WTC11 (cell line): ENCODE results near the gene ENTPD8. TPM values are rescaled to one million over a fixed set of nuclear protein-coding genes. Genes with fewer than 3 reads are reported as not detected.

Experiments
- ATAC-seq: fragments of 200-7000 bp; cut with Tn5 transposase; 2 replicates; pipeline ENCODE4 v1.10.0; 2021; ENCODE audit warnings: mild to moderate bottlenecking, moderate library complexity
- CTCF ChIA-PET: fragments of 300-600 bp; sonication (Branson Sonifier 250); formaldehyde crosslinking; loops from one replicate; lab custom pipeline; 2021; ENCODE audit warnings: antibody characterized with exemption; lab: Charles Lee
- POLR2A ChIA-PET: fragments of 350-600 bp; sonication (Branson Sonifier 250); formaldehyde crosslinking; loops from one replicate; lab custom pipeline; 2021; ENCODE audit warnings: antibody characterized with exemption; lab: Charles Lee
- DNase-seq: peaks from one replicate; pipeline ENCODE4 v3.0.0; 2021; ENCODE audit warnings: low spot score
- H3K27ac Mint-ChIP-seq: 2 replicates; pipeline ENCODE4 v1.8.0; 2021; ENCODE audit warnings: mixed read lengths
- H3K27me3 Mint-ChIP-seq: 2 replicates; pipeline ENCODE4 v1.8.0; 2021; ENCODE audit warnings: low read depth, mild to moderate bottlenecking, moderate library complexity, mixed read lengths
- H3K36me3 Mint-ChIP-seq: 2 replicates; pipeline ENCODE4 v1.8.0; 2021; ENCODE audit warnings: mixed read lengths
- H3K4me1 Mint-ChIP-seq: 2 replicates; pipeline ENCODE4 v1.8.0; 2022; ENCODE audit warnings: mixed read lengths
- H3K4me3 Mint-ChIP-seq: 2 replicates; pipeline ENCODE4 v1.8.0; 2021; ENCODE audit warnings: mild to moderate bottlenecking, moderate library complexity, mixed read lengths
- H3K9me3 Mint-ChIP-seq: 2 replicates; pipeline ENCODE4 v1.8.0; 2021; ENCODE audit warnings: mixed read lengths
- ATF3 ChIP-seq: sonication (generic); formaldehyde crosslinking; conservative IDR thresholded peaks from 2 replicates; pipeline ENCODE4 v1.8.1; 2022; ENCODE audit warnings: mild to moderate bottlenecking, missing genetic modification reagents
- CDX4 ChIP-seq: fragments of 250-450 bp; sonication (Bioruptor Pico); IDR thresholded peaks from 2 replicates; pipeline ENCODE4 v1.9.0; 2021; ENCODE audit warnings: moderate library complexity, mild to moderate bottlenecking, inconsistent platforms, borderline replicate concordance
- E2F4 ChIP-seq: sonication (generic); formaldehyde crosslinking; IDR thresholded peaks from 2 replicates; pipeline ENCODE4 v1.8.1; 2022; ENCODE audit warnings: low read depth, mild to moderate bottlenecking, moderate library complexity, missing genetic modification reagents, borderline replicate concordance
- EMX1 ChIP-seq: fragments of 250-450 bp; sonication (Bioruptor Pico); IDR thresholded peaks from 2 replicates; pipeline ENCODE4 v1.8.0; 2021; ENCODE audit warnings: mild to moderate bottlenecking
- GRHL2 ChIP-seq: fragments of 250-450 bp; sonication (Bioruptor Pico); IDR thresholded peaks from 2 replicates; pipeline ENCODE4 v1.8.0; 2022; ENCODE audit warnings: mild to moderate bottlenecking, moderate library complexity; ENCODE audit not compliant: insufficient replicate concordance, severe bottlenecking
- SMAD4 ChIP-seq: sonication (generic); formaldehyde crosslinking; IDR thresholded peaks from 2 replicates; pipeline ENCODE4 v1.8.0; 2022; ENCODE audit warnings: mild to moderate bottlenecking, missing genetic modification reagents
- TP53 ChIP-seq: sonication (generic); formaldehyde crosslinking; IDR thresholded peaks from 2 replicates; pipeline ENCODE4 v1.8.1; 2023; ENCODE audit warnings: mild to moderate bottlenecking, missing genetic modification reagents
- ZBTB21 ChIP-seq: sonication (generic); formaldehyde crosslinking; IDR thresholded peaks from 2 replicates; pipeline ENCODE4 v1.8.1; 2023; ENCODE audit warnings: mild to moderate bottlenecking, missing genetic modification reagents, borderline replicate concordance
- ZBTB43 ChIP-seq: sonication (generic); formaldehyde crosslinking; IDR thresholded peaks from 2 replicates; pipeline ENCODE4 v1.8.1; 2023; ENCODE audit warnings: mild to moderate bottlenecking, missing genetic modification reagents
- ZNF232 ChIP-seq: sonication (generic); formaldehyde crosslinking; IDR thresholded peaks from 2 replicates; pipeline ENCODE4 v1.8.0; 2022; ENCODE audit warnings: mild to moderate bottlenecking, missing genetic modification reagents
- ZNF317 ChIP-seq: sonication (generic); formaldehyde crosslinking; IDR thresholded peaks from 2 replicates; pipeline ENCODE4 v1.8.1; 2023; ENCODE audit warnings: low read depth, mild to moderate bottlenecking, moderate library complexity, missing genetic modification reagents, borderline replicate concordance
- ZNF416 ChIP-seq: fragments of 250-450 bp; sonication (Bioruptor Pico); IDR thresholded peaks from 2 replicates; pipeline ENCODE4 v1.9.0; 2021; ENCODE audit warnings: mild to moderate bottlenecking, inconsistent platforms
- total RNA-seq: library from RNA; stranded (reverse); gene quantifications from 3 replicates; pipeline ENCODE4 v1.2.3, GENCODE V29; 2021
- TF ChIP-seq, protein P1 (sequence below): sonication (generic); formaldehyde crosslinking; IDR thresholded peaks from 2 replicates; pipeline ENCODE4 v1.8.0; 2023; ENCODE audit warnings: mild to moderate bottlenecking, missing genetic modification reagents

The ENTPD8 gene
- total RNA-seq, 1 experiment from 2014 or later = 2.3 TPM

DNA sequence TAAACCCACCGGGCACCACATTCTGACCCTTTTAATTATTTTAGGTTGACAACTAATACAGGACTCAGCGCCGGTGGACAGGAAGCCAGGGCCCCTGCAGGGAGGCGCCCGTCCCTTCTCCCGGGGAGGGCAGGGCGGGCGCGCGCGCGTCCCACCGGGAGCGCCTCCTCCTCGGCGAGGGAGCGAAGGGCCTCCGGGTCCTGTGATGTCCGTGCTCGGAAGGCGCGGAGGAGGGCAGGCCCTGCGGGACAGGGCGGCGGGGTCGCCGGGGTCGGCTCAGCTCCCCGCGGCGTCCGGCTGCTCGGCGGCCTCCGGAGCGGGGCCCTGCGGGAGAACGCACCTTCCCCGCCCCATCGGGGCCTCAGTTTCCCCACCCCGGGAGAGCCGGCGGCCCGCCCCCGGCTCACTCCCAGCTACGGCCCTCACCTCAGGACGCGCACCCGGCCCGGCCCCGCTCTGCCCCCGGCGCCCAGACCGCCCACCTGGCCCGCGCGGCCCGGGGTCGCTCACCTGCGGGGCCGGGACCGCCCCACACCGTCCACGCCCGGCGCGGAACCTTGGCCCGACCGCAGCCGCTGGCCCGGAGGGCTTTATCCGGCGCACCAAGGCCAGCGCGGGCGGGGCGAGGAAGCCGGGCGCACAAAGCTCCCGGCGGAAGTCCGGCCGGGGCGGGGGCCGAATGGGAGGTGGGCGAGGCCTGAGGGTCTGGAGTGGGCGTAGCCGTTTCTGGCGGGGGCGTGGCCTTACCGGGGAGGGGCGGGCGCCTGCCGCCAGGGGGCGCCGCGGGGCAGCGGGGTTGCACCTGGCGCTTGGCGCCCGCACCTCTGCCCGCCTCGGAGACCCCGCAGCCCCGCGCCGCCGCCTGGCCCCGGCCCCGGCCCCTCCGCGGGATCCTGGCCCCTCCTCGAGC lies 18.3 kb downstream of the ENTPD8 start, which contains the start of the genes EXD3 and NOXA1 (continued):
- no peak for TF ChIP-seq EMX1 (CRISPR knock-in tag)
- no peak for TF ChIP-seq SMAD4 (CRISPR knock-in tag)

DNA sequence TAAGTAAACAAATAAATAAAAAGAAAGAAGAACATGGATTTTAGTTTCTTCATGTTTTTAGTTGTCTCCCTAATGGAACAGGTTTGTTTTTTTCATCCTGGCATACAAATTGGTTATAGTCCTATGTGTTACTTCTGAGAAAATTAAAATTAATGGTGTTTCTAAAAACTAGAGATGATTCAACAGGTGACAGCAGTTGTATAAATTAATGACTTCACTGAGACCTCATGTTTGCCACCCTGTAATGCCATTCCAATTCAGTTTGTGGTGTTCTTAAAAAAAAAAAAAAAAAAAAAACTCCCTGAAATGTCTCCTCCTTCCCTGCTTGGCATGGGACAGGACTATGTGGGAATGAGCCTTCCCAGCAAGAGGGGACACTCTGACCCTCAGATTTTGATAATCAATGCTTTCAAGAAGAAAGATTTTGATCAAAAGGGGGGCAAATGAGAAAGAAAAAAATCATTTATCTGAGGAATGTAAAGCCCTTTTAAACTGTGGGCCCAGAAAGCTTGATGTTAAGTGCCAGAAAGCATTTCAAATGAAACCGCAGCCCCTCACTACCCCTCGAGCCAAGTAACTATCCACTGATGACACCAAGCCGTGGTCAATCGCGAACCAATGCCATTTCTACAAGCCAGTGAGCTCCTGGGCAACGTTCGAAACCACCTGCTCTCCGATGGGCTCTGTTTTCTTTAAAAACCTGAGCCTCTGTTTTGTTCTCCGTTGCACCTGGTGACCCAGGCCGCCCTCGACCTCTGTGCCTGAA lies 19.1 kb downstream of the ENTPD8 start:
- ATAC-seq (no peak), DNase-seq (no peak)
- Mint-ChIP-seq H3K27ac (0 out of 2 replicates have a peak overlapping the region, but pooled peaks have one; percentile 78), H3K36me3 (no peaks in the 10 kb centered on the region), H3K4me1 (peaks cover 7% of the 10 kb centered on the region), H3K4me3 (peak overlapping the region; percentile 88), H3K9me3 (no peaks in the 10 kb centered on the region), H3K27me3 (no peaks in the 10 kb centered on the region; the same call in 1 of the 2 replicates)
- ChIA-PET CTCF (interaction anchor here (0.5 to 2.5 kb wide), 19 partner anchors 9 to 430 kb away, joined by 3 to 38 read pairs (median 11); partner anchors contain the start of genes ENTPD8, NRARP, NSMF and PAXX), POLR2A (interaction anchor here (1.8 kb wide), 1 partner anchor 32 kb away, joined by 11 read pairs; no protein-coding TSS in a partner anchor)
- TF ChIP-seq ZNF416 = no peak
- no peak for TF ChIP-seq ZNF232 (CRISPR knock-in tag)
- no peak for TF ChIP-seq TP53 (CRISPR knock-in tag)
- TF ChIP-seq, protein P1, sequence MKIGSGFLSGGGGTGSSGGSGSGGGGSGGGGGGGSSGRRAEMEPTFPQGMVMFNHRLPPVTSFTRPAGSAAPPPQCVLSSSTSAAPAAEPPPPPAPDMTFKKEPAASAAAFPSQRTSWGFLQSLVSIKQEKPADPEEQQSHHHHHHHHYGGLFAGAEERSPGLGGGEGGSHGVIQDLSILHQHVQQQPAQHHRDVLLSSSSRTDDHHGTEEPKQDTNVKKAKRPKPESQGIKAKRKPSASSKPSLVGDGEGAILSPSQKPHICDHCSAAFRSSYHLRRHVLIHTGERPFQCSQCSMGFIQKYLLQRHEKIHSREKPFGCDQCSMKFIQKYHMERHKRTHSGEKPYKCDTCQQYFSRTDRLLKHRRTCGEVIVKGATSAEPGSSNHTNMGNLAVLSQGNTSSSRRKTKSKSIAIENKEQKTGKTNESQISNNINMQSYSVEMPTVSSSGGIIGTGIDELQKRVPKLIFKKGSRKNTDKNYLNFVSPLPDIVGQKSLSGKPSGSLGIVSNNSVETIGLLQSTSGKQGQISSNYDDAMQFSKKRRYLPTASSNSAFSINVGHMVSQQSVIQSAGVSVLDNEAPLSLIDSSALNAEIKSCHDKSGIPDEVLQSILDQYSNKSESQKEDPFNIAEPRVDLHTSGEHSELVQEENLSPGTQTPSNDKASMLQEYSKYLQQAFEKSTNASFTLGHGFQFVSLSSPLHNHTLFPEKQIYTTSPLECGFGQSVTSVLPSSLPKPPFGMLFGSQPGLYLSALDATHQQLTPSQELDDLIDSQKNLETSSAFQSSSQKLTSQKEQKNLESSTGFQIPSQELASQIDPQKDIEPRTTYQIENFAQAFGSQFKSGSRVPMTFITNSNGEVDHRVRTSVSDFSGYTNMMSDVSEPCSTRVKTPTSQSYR = no peak
- TF ChIP-seq ZBTB21 (CRISPR knock-in tag) = no peak
- no peak for TF ChIP-seq ZBTB43 (CRISPR knock-in tag)
- TF ChIP-seq ZNF317 (CRISPR knock-in tag) = no peak
- TF ChIP-seq GRHL2 (CRISPR knock-in tag) = no peak
- TF ChIP-seq CDX4 (CRISPR knock-in tag) = no peak
- TF ChIP-seq E2F4 = no peak
- TF ChIP-seq ATF3 (CRISPR knock-in tag) = no peak
